Non-pigmented ciliary epithelial cell (primary cell): ENCODE measurements around the gene PDLIM1.
A peak's percentile ranks its signal among the peaks of the same experiment; 100 is the strongest.

Source experiments
- DNase-seq: peaks from one replicate; pipeline ENCODE4 v3.0.0-alpha.2; 2010; ENCODE audit warnings: low read depth

The PDLIM1 gene

GRCh38 chr10:95314192-95314918 lies 23.6 kb upstream of the PDLIM1 start:
- no peak for DNase-seq

- DNase-seq = no peak
These were observed 22.2 kb upstream of the PDLIM1 start for GRCh38 chr10:95312986-95313495.

- DNase-seq = no peak
These were observed 21.5 kb upstream of the PDLIM1 start for GRCh38 chr10:95312257-95312656.

- DNase-seq = no peak
These were observed 19.2 kb upstream of the PDLIM1 start for GRCh38 chr10:95309958-95310357.

GRCh38 chr10:95308389-95309302 lies 17.8 kb upstream of the PDLIM1 start:
- peak; percentile 93 for DNase-seq

GRCh38 chr10:95306851-95307250 lies 16.0 kb upstream of the PDLIM1 start:
- no peak for DNase-seq

GRCh38 chr10:95306318-95306650 lies 15.5 kb upstream of the PDLIM1 start:
- DNase-seq = no peak

- no peak for DNase-seq
These were observed 15.0 kb upstream of the PDLIM1 start for GRCh38 chr10:95305606-95306317.

GRCh38 chr10:95304976-95305375 lies 14.2 kb upstream of the PDLIM1 start:
- DNase-seq = no peak

GRCh38 chr10:95304463-95304862 lies 13.7 kb upstream of the PDLIM1 start:
- no peak for DNase-seq

GRCh38 chr10:95303950-95304349 lies 13.1 kb upstream of the PDLIM1 start:
- DNase-seq = no peak

- no peak for DNase-seq
These were observed 12.7 kb upstream of the PDLIM1 start for GRCh38 chr10:95303535-95303934.

GRCh38 chr10:95300022-95300539 lies 9.3 kb upstream of the PDLIM1 start:
- no peak for DNase-seq

- no peak for DNase-seq
These were observed 6.6 kb upstream of the PDLIM1 start for GRCh38 chr10:95297402-95297801.

- DNase-seq = no peak
These were observed 6.0 kb upstream of the PDLIM1 start for GRCh38 chr10:95296764-95297163.

- no peak for DNase-seq
These were observed 4.4 kb upstream of the PDLIM1 start for GRCh38 chr10:95295031-95295755.

- no peak for DNase-seq
These were observed 2.8 kb upstream of the PDLIM1 start for GRCh38 chr10:95293631-95294030.

- no peak for DNase-seq
These were observed 699 bp upstream of the PDLIM1 start for GRCh38 chr10:95291365-95292039.

- DNase-seq = no peak
These were observed 832 bp downstream of the PDLIM1 start for GRCh38 chr10:95289921-95290421.

GRCh38 chr10:95289003-95289920 lies 1.5 kb downstream of the PDLIM1 start:
- DNase-seq = no peak
